Measurements from ENCODE around the gene CPLX3. TPM values are rescaled to one million over a fixed set of nuclear protein-coding genes. Genes with fewer than 3 reads are reported as not detected.

Gene CPLX3
- polyA plus RNA-seq, 2 of the 4 experiments (the other 2 are of a cell fraction): not detected

- no peak for TF ChIP-seq USF2 (IDR thresholded peaks at IDR 0.05)
Measured at GRCh38 chr15:74865316-74865715, 38.9 kb downstream of the CPLX3 start (continued).

- FAIRE-seq (no peak), ATAC-seq (peak; percentile 73 to 85), DNase-seq (ENCODE audit: low read depth in 1 of 2, low spot score in 1 of 2) (peak; percentile 55 to 72)
- POLR2A ChIA-PET: interaction anchor here (0.7 to 0.8 kb wide), 2 partner anchors 7 to 12 kb away, joined by 4 read pairs; partner anchors contain the start of gene SCAMP2
- peak overlapping the region; percentile 1 to 62; a peak in 4 of 6 replicates for H3K27ac ChIP-seq
- H3K4me3 ChIP-seq: no peak overlapping the region
- H3K4me2 ChIP-seq: peak overlapping the region; percentile 13
- no peak for TF ChIP-seq HES2 (IDR thresholded peaks at IDR 0.05)
- no peak for TF ChIP-seq FOSL2 (IDR thresholded peaks at IDR 0.05)
- peak; percentile 47 for TF ChIP-seq FOSL2 (CRISPR knock-in tag; IDR thresholded peaks at IDR 0.05)
- 77% methylated on average over 6 of the region's 6 CpGs for WGBS (ENCODE audit: missing lambda C conversion rate)
- peaks cover 61% of the 10 kb centered on the region for H3K4me1 ChIP-seq
- no peaks in the 10 kb centered on the region for H3K9me3 ChIP-seq
- CTCF ChIA-PET: interaction anchor here (1.0 kb wide), 1 partner anchor 36 kb away, joined by 3 read pairs; no protein-coding TSS in a partner anchor
Measured at GRCh38 chr15:74866090-74866489, 39.7 kb downstream of the CPLX3 start.

GRCh38 chr15:74867466-74868038 lies 41.1 kb downstream of the CPLX3 start:
- no peak for FAIRE-seq
- DNase-seq (ENCODE audit: low read depth in 1 of 2, low spot score in 1 of 2): no peak
- Histone ChIP-seq H3K4me3 (no peak overlapping the region), H3K27ac (no peak overlapping the region), H3K4me1 (peaks cover 69% of the 10 kb centered on the region), H3K4me2 (peak overlapping the region; percentile 1; the same call in 1 of the 3 replicates), H3K9me3 (no peaks in the 10 kb centered on the region)
- POLR2A ChIA-PET: interaction anchor here (1.2 kb wide), 1 partner anchor 22 kb away, joined by 3 read pairs; the partner anchor contains the start of gene MPI
- CTCF ChIA-PET: interaction anchor here (1.0 to 1.7 kb wide), 6 partner anchors 9 to 99 kb away, joined by 3 to 4 read pairs (median 3); partner anchors contain the start of gene MPI
- WGBS (ENCODE audit: missing lambda C conversion rate): 68% methylated on average over 1 of the region's 1 CpG
- TF ChIP-seq SREBF2 (IDR thresholded peaks at IDR 0.05): no peak
- TF ChIP-seq CBX8 (IDR thresholded peaks at IDR 0.05): no peak
- no peak for TF ChIP-seq HDAC2 (IDR thresholded peaks at IDR 0.05)
- no peak for TF ChIP-seq HES2 (IDR thresholded peaks at IDR 0.05)
- TF ChIP-seq RFX5 (IDR thresholded peaks at IDR 0.05): no peak
- TF ChIP-seq ZFP36 (IDR thresholded peaks at IDR 0.05; ENCODE audit: borderline replicate concordance, partially characterized antibody): no peak
- no peak for TF ChIP-seq ZC3H11A (IDR thresholded peaks at IDR 0.05)
- TF ChIP-seq FOXS1 (CRISPR knock-in tag; IDR thresholded peaks at IDR 0.05): no peak
- no peak for TF ChIP-seq POLR2AphosphoS2 (conservative IDR thresholded peaks at IDR 0.05; ENCODE audit: low read length)
- no peak for TF ChIP-seq ZNF302 (CRISPR knock-in tag; IDR thresholded peaks at IDR 0.05)
- no peak for TF ChIP-seq TP53 (CRISPR knock-in tag; IDR thresholded peaks at IDR 0.05)
- no peak for TF ChIP-seq EP300 (IDR thresholded peaks at IDR 0.05)
- no peak for TF ChIP-seq POLR2A (IDR thresholded peaks at IDR 0.05; ENCODE audit: low read length)
- TF ChIP-seq KDM5A (IDR thresholded peaks at IDR 0.05): no peak
- TF ChIP-seq MYC (IDR thresholded peaks at IDR 0.05; ENCODE audit: borderline replicate concordance, low read length): no peak
- no peak for TF ChIP-seq SMC3 (IDR thresholded peaks at IDR 0.05)
- TF ChIP-seq MAFK (IDR thresholded peaks at IDR 0.05; ENCODE audit: partially characterized antibody): no peak
- no peak for ATAC-seq

GRCh38 chr15:74868059-74868458 lies 41.6 kb downstream of the CPLX3 start:
- no peaks in the 10 kb centered on the region for H3K9me3 ChIP-seq
- peaks cover 66% of the 10 kb centered on the region for H3K4me1 ChIP-seq
- ATAC-seq: no peak
- ChIA-PET CTCF (interaction anchor here (0.7 to 1.7 kb wide), 7 partner anchors 9 to 99 kb away, joined by 3 to 6 read pairs (median 3); partner anchors contain the start of gene MPI), POLR2A (interaction anchor here (1.2 kb wide), 1 partner anchor 22 kb away, joined by 3 read pairs; the partner anchor contains the start of gene MPI)
- FAIRE-seq: no peak
- H3K4me2 ChIP-seq: no peak overlapping the region
- WGBS (ENCODE audit: missing lambda C conversion rate): 88% methylated on average over 6 of the region's 6 CpGs
- no peak for DNase-seq (ENCODE audit: low read depth in 1 of 2, low spot score in 1 of 2)
- H3K4me3 ChIP-seq: no peak overlapping the region
- TF ChIP-seq HOXB5 (CRISPR knock-in tag; IDR thresholded peaks at IDR 0.05) (no peak), MAX (IDR thresholded peaks at IDR 0.05) (no peak), TP53 (CRISPR knock-in tag; IDR thresholded peaks at IDR 0.05) (no peak), CTCF (IDR thresholded peaks at IDR 0.05) (no peak), HOXA7 (CRISPR knock-in tag; IDR thresholded peaks at IDR 0.05) (no peak), RNF2 (IDR thresholded peaks at IDR 0.05; ENCODE audit: borderline replicate concordance, low read depth) (no peak)
- H3K27ac ChIP-seq: no peak overlapping the region
